Progenitor cell of endocrine pancreas (in vitro differentiated cells): ENCODE results near the gene DHX32. TPM values are rescaled to one million over a fixed set of nuclear protein-coding genes. Genes with fewer than 3 reads are reported as not detected.

Experiments used
- DNase-seq: peaks from one replicate; pipeline ENCODE4 v3.0.0; 2021; ENCODE audit warnings: low spot score; ENCODE audit not compliant: unreplicated experiment
- H3K27ac Mint-ChIP-seq: 2 replicates; pipeline ENCODE4 v1.8.0; 2021; ENCODE audit warnings: mild to moderate bottlenecking, moderate library complexity, mixed read lengths
- H3K27me3 Mint-ChIP-seq: 2 replicates; pipeline ENCODE4 v1.8.0; 2021; ENCODE audit warnings: mixed read lengths
- H3K36me3 Mint-ChIP-seq: 2 replicates; pipeline ENCODE4 v1.8.0; 2022; ENCODE audit warnings: mixed read lengths; ENCODE audit not compliant: insufficient read depth
- H3K4me1 Mint-ChIP-seq: 2 replicates; pipeline ENCODE4 v1.8.0; 2021; ENCODE audit warnings: low read depth, mixed read lengths
- H3K4me3 Mint-ChIP-seq: 2 replicates; pipeline ENCODE4 v1.8.0; 2021; ENCODE audit warnings: low read depth, mild to moderate bottlenecking, moderate library complexity, mixed read lengths
- H3K9me3 Mint-ChIP-seq: 2 replicates; pipeline ENCODE4 v1.8.0; 2021; ENCODE audit warnings: low read depth, mixed read lengths
- total RNA-seq: library from RNA; stranded (reverse); gene quantifications from 2 replicates; pipeline ENCODE4 v1.2.1, GENCODE V29; 2021
- TF ChIP-seq, protein P1 (sequence below): fragments of 200-600 bp; sonication (generic); IDR thresholded peaks from one replicate; pipeline ENCODE4 v1.5.0; 2021; ENCODE audit warnings: antibody characterized with exemption, mild to moderate bottlenecking; ENCODE audit not compliant: unreplicated experiment

DHX32 gene
- total RNA-seq, 1 donor from 2014 or later = 22.0 TPM

DNA sequence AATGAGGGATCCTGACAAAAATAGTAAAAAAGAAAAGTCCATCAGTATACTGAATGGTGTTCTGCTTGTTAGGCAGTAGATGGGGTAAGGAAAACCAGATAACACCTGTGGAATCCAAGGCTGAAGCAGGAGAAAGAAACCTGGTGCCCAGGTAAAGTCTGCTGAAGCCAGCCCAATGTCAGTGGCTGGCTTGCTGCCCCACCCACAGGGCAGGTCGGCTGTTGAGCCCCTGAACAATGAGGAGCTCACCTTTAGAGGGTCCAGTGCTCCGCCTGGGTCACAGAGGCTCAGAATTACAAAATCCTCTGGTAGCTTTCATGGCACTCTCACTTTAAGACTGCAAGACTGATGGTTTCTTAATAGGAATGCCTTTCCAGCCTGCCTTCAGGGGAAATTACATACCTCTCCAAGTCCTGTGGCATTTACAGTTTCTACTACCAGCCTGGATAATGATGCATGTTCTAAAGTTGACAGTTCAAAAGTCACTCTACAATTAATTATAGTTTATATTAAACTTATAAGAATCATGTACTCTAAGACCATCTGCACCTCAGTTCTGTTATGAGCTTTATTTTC is 23.8 kb downstream of the DHX32 start:
- TF ChIP-seq, protein P1, sequence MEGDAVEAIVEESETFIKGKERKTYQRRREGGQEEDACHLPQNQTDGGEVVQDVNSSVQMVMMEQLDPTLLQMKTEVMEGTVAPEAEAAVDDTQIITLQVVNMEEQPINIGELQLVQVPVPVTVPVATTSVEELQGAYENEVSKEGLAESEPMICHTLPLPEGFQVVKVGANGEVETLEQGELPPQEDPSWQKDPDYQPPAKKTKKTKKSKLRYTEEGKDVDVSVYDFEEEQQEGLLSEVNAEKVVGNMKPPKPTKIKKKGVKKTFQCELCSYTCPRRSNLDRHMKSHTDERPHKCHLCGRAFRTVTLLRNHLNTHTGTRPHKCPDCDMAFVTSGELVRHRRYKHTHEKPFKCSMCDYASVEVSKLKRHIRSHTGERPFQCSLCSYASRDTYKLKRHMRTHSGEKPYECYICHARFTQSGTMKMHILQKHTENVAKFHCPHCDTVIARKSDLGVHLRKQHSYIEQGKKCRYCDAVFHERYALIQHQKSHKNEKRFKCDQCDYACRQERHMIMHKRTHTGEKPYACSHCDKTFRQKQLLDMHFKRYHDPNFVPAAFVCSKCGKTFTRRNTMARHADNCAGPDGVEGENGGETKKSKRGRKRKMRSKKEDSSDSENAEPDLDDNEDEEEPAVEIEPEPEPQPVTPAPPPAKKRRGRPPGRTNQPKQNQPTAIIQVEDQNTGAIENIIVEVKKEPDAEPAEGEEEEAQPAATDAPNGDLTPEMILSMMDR = no peak
- no peak overlapping the region for H3K27ac Mint-ChIP-seq
- H3K27me3 Mint-ChIP-seq = no peaks in the 10 kb centered on the region
- H3K36me3 Mint-ChIP-seq = peaks cover 8% of the 10 kb centered on the region
- H3K9me3 Mint-ChIP-seq = no peaks in the 10 kb centered on the region
- H3K4me3 Mint-ChIP-seq = no peak overlapping the region
- H3K4me1 Mint-ChIP-seq = peaks cover 3% of the 10 kb centered on the region
- DNase-seq = no peak

DNA sequence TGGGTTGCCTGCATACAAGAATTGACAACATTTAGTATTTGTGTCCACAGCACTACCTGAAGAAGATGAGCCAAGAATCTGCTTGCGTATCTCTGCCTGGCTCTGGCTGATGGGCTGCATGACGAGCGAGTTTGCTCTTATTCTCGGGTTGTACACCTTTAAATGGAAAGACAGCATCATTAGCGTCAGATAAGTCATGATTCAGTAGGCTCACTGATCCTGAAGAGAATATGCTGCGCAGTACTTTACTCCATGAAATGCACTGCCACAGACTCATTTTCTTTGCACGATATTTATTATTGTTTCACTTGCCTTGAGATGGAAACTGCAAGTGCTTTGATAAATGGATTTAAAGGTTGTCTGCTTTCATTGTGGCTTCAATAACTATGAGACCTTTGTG is 28.6 kb downstream of the DHX32 start:
- Mint-ChIP-seq H3K27me3 (no peaks in the 10 kb centered on the region), H3K9me3 (no peaks in the 10 kb centered on the region), H3K36me3 (peaks cover 22% of the 10 kb centered on the region), H3K27ac (no peak overlapping the region), H3K4me1 (no peaks in the 10 kb centered on the region), H3K4me3 (no peak overlapping the region)
- no peak for DNase-seq
- TF ChIP-seq, protein P1 = no peak

DNA sequence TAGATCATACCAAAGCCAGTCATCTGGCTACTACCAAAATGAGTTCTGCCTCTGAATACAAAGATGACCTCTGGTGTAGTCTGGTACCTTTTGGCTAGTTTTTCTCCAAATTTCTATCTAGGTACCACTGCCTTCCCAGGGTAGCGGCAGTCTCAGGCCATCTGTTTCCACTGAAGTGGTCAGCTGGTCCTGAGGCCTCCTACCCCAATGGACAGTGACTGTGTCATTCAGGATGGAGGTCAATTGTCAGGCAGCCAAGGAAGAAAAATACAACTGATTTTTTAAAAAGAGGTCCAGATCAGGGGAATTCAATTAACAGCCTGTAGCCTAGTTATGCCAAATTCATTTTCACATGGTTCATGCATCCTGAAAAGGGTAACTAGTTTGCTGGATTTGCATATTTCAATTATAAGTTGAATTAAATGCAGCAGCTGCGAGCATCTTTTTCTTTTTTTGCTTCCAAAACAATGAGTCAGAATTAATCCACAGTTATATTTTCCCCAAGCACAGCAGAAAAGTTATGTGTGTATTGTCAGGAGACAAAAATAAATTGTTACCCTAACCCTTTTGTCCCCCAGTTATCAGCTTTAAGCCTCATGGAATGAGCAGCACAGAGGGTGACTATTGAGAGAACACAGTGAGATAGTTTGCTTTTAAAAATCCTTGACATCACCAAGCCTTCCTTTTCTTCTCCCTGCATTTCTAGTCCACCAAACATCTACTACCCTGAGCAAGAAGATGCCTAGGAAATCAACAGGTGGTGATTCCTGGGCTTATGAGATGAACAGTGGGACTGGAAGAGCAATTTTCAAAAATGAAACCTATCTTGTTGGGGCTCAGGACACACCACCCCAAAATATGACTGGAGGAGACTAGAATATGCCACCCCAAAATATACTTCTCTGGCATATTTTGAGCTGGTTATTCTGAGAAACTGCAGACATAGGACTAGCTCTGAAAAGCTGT is 30.0 kb downstream of the DHX32 start:
- TF ChIP-seq, protein P1 = no peak
- Mint-ChIP-seq H3K36me3 (peaks cover 25% of the 10 kb centered on the region), H3K27ac (no peak overlapping the region), H3K9me3 (no peaks in the 10 kb centered on the region), H3K4me3 (no peak overlapping the region), H3K27me3 (no peaks in the 10 kb centered on the region), H3K4me1 (no peaks in the 10 kb centered on the region)
- DNase-seq = no peak

DNA sequence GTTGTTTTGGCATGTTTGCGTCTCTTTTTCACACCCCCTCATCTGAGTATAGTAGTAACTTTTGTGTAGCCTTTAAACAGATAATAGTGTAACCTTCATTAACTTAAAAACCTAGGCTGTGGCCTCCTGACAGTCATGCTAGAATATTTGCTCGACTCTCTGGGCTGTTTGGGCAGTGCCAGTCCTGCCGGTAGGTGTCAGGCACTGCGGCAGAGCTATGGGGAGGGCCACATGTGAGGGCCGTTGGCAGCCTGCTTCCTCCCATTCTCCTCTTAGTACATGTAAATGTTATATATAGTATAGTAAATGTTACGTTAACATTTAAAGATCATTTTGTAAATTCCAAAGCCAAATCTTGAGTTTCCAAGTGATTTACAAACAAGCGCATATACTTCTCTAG is 31.6 kb downstream of the DHX32 start:
- H3K36me3 Mint-ChIP-seq = peaks cover 23% of the 10 kb centered on the region
- no peaks in the 10 kb centered on the region for H3K4me1 Mint-ChIP-seq
- no peak overlapping the region for H3K4me3 Mint-ChIP-seq
- DNase-seq = no peak
- no peaks in the 10 kb centered on the region for H3K27me3 Mint-ChIP-seq
- H3K9me3 Mint-ChIP-seq = no peaks in the 10 kb centered on the region
- TF ChIP-seq, protein P1 = no peak
- no peak overlapping the region for H3K27ac Mint-ChIP-seq

DNA sequence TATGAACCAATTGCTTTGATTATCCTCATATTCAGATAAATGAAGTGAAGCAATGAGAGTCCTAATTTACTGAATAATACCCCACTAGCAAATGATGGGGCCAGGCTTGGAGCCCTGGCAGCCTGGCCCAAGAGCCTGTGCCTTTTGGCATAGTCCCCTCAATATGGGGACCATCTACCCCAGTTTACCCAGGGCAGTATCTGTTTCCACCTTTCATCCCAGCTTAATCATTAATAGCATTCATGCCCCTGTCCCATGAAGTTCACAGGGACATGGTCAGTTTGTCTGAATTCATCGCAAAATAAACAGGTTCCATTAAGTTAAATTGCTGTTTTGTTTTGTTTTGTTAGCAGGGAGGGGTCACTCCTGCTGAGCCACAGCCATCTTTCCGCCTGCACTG is 32.2 kb downstream of the DHX32 start:
- Mint-ChIP-seq H3K27ac (no peak overlapping the region), H3K4me3 (no peak overlapping the region), H3K36me3 (peaks cover 20% of the 10 kb centered on the region), H3K4me1 (no peaks in the 10 kb centered on the region), H3K27me3 (no peaks in the 10 kb centered on the region), H3K9me3 (no peaks in the 10 kb centered on the region)
- DNase-seq = no peak
- TF ChIP-seq, protein P1 = no peak
